PFSK-1 (cell line): ENCODE measurements around the gene UQCR10.

Experiments used
- FOXP2 ChIP-seq: optimal IDR thresholded peaks from 2 replicates; pipeline ENCODE3; 2011; ENCODE audit warnings: borderline replicate concordance, control low read depth, inconsistent platforms; ENCODE audit not compliant: insufficient read depth; ENCODE audit errors: extremely low read length, extremely low read depth
- POLR2AphosphoS5 ChIP-seq: IDR thresholded peaks from 2 replicates; pipeline ENCODE4 v1.6.1; 2012; ENCODE audit warnings: low read depth, mild to moderate bottlenecking, control low read depth, low read length, moderate library complexity
- SIN3A ChIP-seq: IDR thresholded peaks from 2 replicates; pipeline ENCODE4 v1.6.1; 2012; ENCODE audit warnings: mild to moderate bottlenecking, low read length, moderate library complexity, borderline replicate concordance; ENCODE audit not compliant: insufficient read depth
- TAF1 ChIP-seq: IDR thresholded peaks from 2 replicates; pipeline ENCODE4 v1.6.1; 2012; ENCODE audit warnings: low read length, control low read depth, borderline replicate concordance; ENCODE audit not compliant: insufficient read depth
- TF ChIP-seq, protein P1 (sequence below), 2 experiments: IDR thresholded peaks; 2 replicates each; pipeline versions ENCODE4 v1.6.1 to v1.8.0; 2011 to 2012; ENCODE audit warnings: low read depth in 2 of 2, low read length in 2 of 2, control low read depth in 1 of 2, inconsistent platforms in 1 of 2, mild to moderate bottlenecking in 1 of 2, moderate library complexity in 1 of 2; ENCODE audit not compliant: insufficient read depth in 1 of 2

The UQCR10 gene

DNA sequence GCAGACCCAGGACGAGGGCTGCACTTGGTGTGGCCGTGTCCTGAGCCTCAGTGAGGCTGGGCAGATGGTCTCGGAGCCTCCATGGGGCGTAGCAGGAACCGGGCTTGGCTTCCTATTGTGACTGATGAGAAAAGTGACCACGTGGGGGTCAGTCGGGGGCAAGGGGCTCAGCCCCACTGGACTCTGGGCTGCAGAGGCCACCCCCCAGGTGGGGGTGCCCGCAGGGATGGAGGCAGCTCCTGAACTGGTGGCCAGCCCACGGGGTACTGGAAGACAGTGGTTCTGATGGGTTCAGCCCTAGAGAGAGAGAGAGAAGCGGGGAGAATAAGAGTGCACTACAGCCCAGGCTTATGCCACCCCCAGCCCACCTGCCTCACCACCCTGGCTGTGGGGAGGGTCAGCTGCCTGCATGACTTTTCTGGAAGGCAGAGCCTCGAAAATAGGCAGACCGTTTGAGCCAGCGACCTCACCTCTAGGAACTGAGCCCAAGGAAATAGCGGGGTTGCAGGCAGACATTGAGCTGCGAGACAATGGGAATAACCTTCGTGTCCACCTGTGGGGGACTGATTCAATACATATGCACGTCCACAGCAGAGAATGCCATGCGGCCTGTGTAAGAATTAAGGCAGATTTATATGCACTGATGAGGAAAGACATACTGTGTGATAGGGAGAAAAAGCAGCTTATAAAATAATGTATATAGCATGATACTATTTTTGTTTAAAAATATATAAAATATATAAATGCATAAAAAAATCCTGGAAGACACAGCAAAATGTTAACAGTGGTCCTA is 35.9 kb upstream of the UQCR10 start:
- no peak for TF ChIP-seq POLR2AphosphoS5
- no peak for TF ChIP-seq SIN3A
- TF ChIP-seq FOXP2: no peak
- TF ChIP-seq, protein P1, sequence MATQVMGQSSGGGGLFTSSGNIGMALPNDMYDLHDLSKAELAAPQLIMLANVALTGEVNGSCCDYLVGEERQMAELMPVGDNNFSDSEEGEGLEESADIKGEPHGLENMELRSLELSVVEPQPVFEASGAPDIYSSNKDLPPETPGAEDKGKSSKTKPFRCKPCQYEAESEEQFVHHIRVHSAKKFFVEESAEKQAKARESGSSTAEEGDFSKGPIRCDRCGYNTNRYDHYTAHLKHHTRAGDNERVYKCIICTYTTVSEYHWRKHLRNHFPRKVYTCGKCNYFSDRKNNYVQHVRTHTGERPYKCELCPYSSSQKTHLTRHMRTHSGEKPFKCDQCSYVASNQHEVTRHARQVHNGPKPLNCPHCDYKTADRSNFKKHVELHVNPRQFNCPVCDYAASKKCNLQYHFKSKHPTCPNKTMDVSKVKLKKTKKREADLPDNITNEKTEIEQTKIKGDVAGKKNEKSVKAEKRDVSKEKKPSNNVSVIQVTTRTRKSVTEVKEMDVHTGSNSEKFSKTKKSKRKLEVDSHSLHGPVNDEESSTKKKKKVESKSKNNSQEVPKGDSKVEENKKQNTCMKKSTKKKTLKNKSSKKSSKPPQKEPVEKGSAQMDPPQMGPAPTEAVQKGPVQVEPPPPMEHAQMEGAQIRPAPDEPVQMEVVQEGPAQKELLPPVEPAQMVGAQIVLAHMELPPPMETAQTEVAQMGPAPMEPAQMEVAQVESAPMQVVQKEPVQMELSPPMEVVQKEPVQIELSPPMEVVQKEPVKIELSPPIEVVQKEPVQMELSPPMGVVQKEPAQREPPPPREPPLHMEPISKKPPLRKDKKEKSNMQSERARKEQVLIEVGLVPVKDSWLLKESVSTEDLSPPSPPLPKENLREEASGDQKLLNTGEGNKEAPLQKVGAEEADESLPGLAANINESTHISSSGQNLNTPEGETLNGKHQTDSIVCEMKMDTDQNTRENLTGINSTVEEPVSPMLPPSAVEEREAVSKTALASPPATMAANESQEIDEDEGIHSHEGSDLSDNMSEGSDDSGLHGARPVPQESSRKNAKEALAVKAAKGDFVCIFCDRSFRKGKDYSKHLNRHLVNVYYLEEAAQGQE (IDR thresholded peaks at IDR 0.05; ENCODE audit: insufficient read depth in 1 of 2, low read depth in 2 of 2, low read length in 2 of 2): no peak
- TF ChIP-seq TAF1: no peak

DNA sequence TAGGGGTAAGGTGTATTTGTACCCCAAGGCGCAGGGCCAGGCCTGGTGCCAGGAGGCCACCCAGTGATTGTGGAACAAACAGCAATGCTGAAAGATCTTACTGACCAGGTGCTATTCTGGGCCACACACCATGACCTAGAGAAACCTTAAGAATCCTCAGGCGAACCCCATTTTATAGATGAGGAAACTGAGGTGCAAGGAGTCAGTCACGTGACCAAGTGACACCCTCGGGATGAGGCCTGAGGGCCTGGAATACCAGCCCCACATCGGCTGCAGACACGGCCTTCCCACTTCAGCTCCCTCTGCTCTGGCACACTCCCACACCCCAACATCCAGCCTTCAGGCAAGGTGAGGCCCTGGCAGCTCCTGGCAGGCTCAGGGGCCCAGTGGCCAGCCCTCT is 34.3 kb upstream of the UQCR10 start:
- TF ChIP-seq SIN3A: no peak
- TF ChIP-seq FOXP2: no peak
- TF ChIP-seq, protein P1 (IDR thresholded peaks at IDR 0.05; ENCODE audit: insufficient read depth in 1 of 2, low read depth in 2 of 2, low read length in 2 of 2): no peak

DNA sequence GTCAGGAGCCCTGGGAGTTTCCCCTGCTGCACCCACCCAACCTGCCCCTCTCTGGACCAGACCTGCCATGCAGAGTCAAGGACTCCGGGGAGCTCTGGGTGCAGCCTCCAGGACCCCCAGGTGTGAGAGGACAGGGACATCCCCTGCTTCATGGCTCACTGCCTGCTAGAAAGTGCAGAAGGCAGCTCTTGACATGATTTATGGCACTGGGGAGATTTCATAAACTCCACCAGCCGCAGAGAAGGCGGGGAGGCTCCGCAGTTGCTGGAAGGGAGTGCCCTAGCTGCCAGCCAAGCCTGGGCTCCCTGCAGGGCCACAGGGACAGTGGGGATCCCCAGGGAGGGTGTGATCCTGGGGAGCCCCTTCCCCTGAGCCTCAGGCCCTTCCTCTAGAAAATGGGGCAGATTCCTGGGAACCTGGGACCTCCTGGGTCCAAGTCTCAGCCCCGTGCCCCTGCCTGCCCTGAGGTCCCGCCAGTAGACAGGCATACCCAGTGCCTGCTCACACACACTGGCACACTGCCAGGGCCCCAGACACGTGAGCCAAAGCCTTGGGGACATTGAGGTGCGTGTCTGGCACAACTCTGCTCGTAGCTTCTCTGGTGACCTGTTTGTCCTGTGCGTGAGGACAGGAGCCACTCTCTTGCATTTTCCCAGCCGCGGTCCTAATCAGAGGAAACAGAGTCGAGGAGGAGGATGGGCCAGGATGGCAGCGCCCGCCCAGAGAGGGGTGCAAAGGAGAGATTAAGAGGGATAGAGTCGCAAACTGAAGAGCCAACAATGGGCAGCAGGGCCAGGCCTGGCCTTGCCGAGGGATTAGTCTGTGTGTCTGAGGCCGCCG is 33.6 kb upstream of the UQCR10 start:
- TF ChIP-seq TAF1 (no peak), SIN3A (no peak), FOXP2 (no peak), POLR2AphosphoS5 (no peak)
- TF ChIP-seq, protein P1 (IDR thresholded peaks at IDR 0.05; ENCODE audit: insufficient read depth in 1 of 2, low read depth in 2 of 2, low read length in 2 of 2): no peak

DNA sequence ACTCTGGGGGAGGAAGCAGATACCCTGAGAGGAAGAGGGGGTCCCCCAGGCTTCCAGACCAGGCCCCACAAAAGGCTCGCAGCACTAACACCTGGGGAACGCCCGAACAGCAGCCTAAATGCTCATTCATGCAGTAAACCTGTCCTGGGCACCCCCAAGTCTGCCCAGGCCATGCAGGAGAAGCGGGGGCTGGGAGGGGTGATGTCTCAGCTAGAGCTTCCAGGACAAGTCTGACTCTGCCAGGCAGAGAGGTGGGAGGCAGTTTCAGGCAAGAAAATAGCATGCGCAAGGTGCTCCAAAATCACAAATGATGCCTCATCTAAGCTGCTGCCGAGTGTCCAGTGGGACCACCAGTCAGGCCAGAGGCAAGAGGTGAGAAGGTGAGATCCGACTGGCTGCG is 32.8 kb upstream of the UQCR10 start:
- no peak for TF ChIP-seq FOXP2
- TF ChIP-seq, protein P1 (IDR thresholded peaks at IDR 0.05; ENCODE audit: insufficient read depth in 1 of 2, low read depth in 2 of 2, low read length in 2 of 2): no peak
- no peak for TF ChIP-seq SIN3A
- no peak for TF ChIP-seq POLR2AphosphoS5
- no peak for TF ChIP-seq TAF1
